ENCODE measurements around the gene GNG5. TPM values are rescaled to one million over a fixed set of nuclear protein-coding genes. Genes with fewer than 3 reads are reported as not detected.
"Not testable (repeated sequence)": the region's sequence is repeated elsewhere in the genome, so short reads cannot be mapped to it uniquely, and the experiment has no call there.

GNG5 gene
- total and polyA plus RNA-seq, 2 donors (not counting 1 experiment from before 2014, with no cell fraction given): 35.4 to 41.6 TPM

- Mint-ChIP-seq H3K4me3 (no peak overlapping the region), H3K4me1 (peaks cover 16% of the 10 kb centered on the region), H3K9me3 (ENCODE audit: insufficient read depth) (no peaks in the 10 kb centered on the region), H3K27ac (no peak overlapping the region), H3K27me3 (no peaks in the 10 kb centered on the region)
- H3K27ac ChIP-seq (ENCODE audit: low read length in 2 of 2): no peak overlapping the region
- intact Hi-C loops (cut with micrococcal nuclease): loop anchor here (5.0 to 10.0 kb wide), 4 partner anchors 33 to 768 kb away; partner anchors contain the start of genes BCL10, PRKACB and SYDE2
- H3K27me3 ChIP-seq (replicated peaks in 1 of 4; ENCODE audit: control extremely low read depth in 1 of 4, control insufficient read depth in 3 of 4, insufficient read depth in 4 of 4, low read length in 3 of 4): no peaks in the 10 kb centered on the region
- H3K9me3 ChIP-seq (ENCODE audit: control extremely low read depth in 1 of 3, control insufficient read depth in 2 of 3, insufficient read depth in 1 of 3, low read length in 2 of 3): peaks cover 0 to 7% (median 1%) of the 10 kb centered on the region in 3 donors
- no peak for TF ChIP-seq CTCF (IDR thresholded peaks at IDR 0.05)
- no peak for TF ChIP-seq EZH2 (IDR thresholded peaks at IDR 0.05; ENCODE audit: borderline replicate concordance, insufficient read depth, low read depth, low read length, poor library complexity, severe bottlenecking)
- H4K20me1 ChIP-seq (ENCODE audit: control insufficient read depth, insufficient read depth, low read length, poor library complexity, severe bottlenecking): peaks cover 7% of the 10 kb centered on the region
- ChIA-PET POLR2A (no interaction called here), CTCF (interaction anchor here (0.7 kb wide), 1 partner anchor 27 kb away, joined by 3 read pairs; no protein-coding TSS in a partner anchor)
- no peak overlapping the region for H3K9ac ChIP-seq (ENCODE audit: low read length)
- no peak overlapping the region for H3K4me3 ChIP-seq (ENCODE audit: control extremely low read depth in 1 of 5, extremely low read depth in 1 of 5, insufficient read depth in 1 of 5, low read depth in 2 of 5, low read length in 4 of 5)
- ATAC-seq (ENCODE audit: low read depth) (no peak), DNase-seq (no peak)
- H2AFZ ChIP-seq (ENCODE audit: insufficient read depth, low read depth, low read length, poor library complexity, severe bottlenecking): no peak overlapping the region
- no CpG with 5 or more reads among the region's 4 CpGs for WGBS (ENCODE audit: insufficient coverage)
- H3K4me1 ChIP-seq (ENCODE audit: control insufficient read depth in 2 of 2, insufficient read depth in 2 of 2, low read length in 2 of 2): peaks cover 18% of the 10 kb centered on the region in 2 donors
- peaks cover 18% of the 10 kb centered on the region for H3K79me2 ChIP-seq (ENCODE audit: control insufficient read depth, insufficient read depth, low read length)
- H3K36me3 ChIP-seq (replicated peaks in 1 of 2; ENCODE audit: control extremely low read depth in 1 of 2, control insufficient read depth in 1 of 2, extremely low read depth in 1 of 2, insufficient read depth in 2 of 2, low read length in 1 of 2): no peaks in the 10 kb centered on the region
- no peak overlapping the region for H3K4me2 ChIP-seq (replicated peaks; ENCODE audit: low read depth, low read length, poor library complexity, severe bottlenecking)
Observed at GRCh38 chr1:84509029-84509428, 2.6 kb upstream of the GNG5 start.

- Histone ChIP-seq H3K9me3 (ENCODE audit: control extremely low read depth in 1 of 3, control insufficient read depth in 2 of 3, insufficient read depth in 1 of 3, low read length in 2 of 3) (peaks cover 0 to 7% (median 1%) of the 10 kb centered on the region in 3 donors), H2AFZ (ENCODE audit: insufficient read depth, low read depth, low read length, poor library complexity, severe bottlenecking) (no peak overlapping the region), H3K27me3 (replicated peaks in 1 of 4; ENCODE audit: control extremely low read depth in 1 of 4, control insufficient read depth in 3 of 4, insufficient read depth in 4 of 4, low read length in 3 of 4) (no peaks in the 10 kb centered on the region), H3K36me3 (replicated peaks in 1 of 2; ENCODE audit: control extremely low read depth in 1 of 2, control insufficient read depth in 1 of 2, extremely low read depth in 1 of 2, insufficient read depth in 2 of 2, low read length in 1 of 2) (no peaks in the 10 kb centered on the region), H3K4me2 (replicated peaks; ENCODE audit: low read depth, low read length, poor library complexity, severe bottlenecking) (no peak overlapping the region), H3K4me1 (ENCODE audit: control insufficient read depth in 2 of 2, insufficient read depth in 2 of 2, low read length in 2 of 2) (peaks cover 23% of the 10 kb centered on the region in 2 donors), H3K27ac (ENCODE audit: low read length in 2 of 2) (no peak overlapping the region), H4K20me1 (ENCODE audit: control insufficient read depth, insufficient read depth, low read length, poor library complexity, severe bottlenecking) (peaks cover 7% of the 10 kb centered on the region), H3K9ac (ENCODE audit: low read length) (no peak overlapping the region), H3K79me2 (ENCODE audit: control insufficient read depth, insufficient read depth, low read length) (peaks cover 24% of the 10 kb centered on the region), H3K4me3 (ENCODE audit: control extremely low read depth in 1 of 5, extremely low read depth in 1 of 5, insufficient read depth in 1 of 5, low read depth in 2 of 5, low read length in 4 of 5) (no peak overlapping the region)
- ATAC-seq (ENCODE audit: low read depth) (no peak), DNase-seq (no peak)
- CTCF ChIA-PET: interaction anchor here (0.7 to 1.0 kb wide), 2 partner anchors 27 to 245 kb away, joined by 3 read pairs; no protein-coding TSS in a partner anchor
- Mint-ChIP-seq H3K4me1 (peaks cover 21% of the 10 kb centered on the region), H3K4me3 (peak overlapping the region; percentile 4), H3K27ac (no peak overlapping the region), H3K9me3 (ENCODE audit: insufficient read depth) (no peaks in the 10 kb centered on the region), H3K27me3 (no peaks in the 10 kb centered on the region)
- WGBS (ENCODE audit: insufficient coverage): no CpG with 5 or more reads among the region's 1 CpG
- TF ChIP-seq CTCF (IDR thresholded peaks at IDR 0.05) (no peak), EZH2 (IDR thresholded peaks at IDR 0.05; ENCODE audit: borderline replicate concordance, insufficient read depth, low read depth, low read length, poor library complexity, severe bottlenecking) (no peak)
- intact Hi-C loops (cut with micrococcal nuclease): loop anchor here (5.0 to 10.0 kb wide), 4 partner anchors 34 to 769 kb away; partner anchors contain the start of genes BCL10, PRKACB and SYDE2
- POLR2A ChIA-PET: no interaction called here
Observed at GRCh38 chr1:84508510-84508909, 2.1 kb upstream of the GNG5 start.

GRCh38 chr1:84507887-84508286, 1.5 kb upstream of the GNG5 start:
- ATAC-seq (ENCODE audit: low read depth); H3K4me3 ChIP-seq (ENCODE audit: control extremely low read depth in 1 of 5, extremely low read depth in 1 of 5, insufficient read depth in 1 of 5, low read depth in 2 of 5, low read length in 4 of 5); H3K27me3 Mint-ChIP-seq; H2AFZ ChIP-seq (ENCODE audit: insufficient read depth, low read depth, low read length, poor library complexity, severe bottlenecking); POLR2A ChIA-PET; DNase-seq; H3K4me2 ChIP-seq (replicated peaks; ENCODE audit: low read depth, low read length, poor library complexity, severe bottlenecking); H3K36me3 ChIP-seq (replicated peaks in 1 of 2; ENCODE audit: control extremely low read depth in 1 of 2, control insufficient read depth in 1 of 2, extremely low read depth in 1 of 2, insufficient read depth in 2 of 2, low read length in 1 of 2); H3K27ac ChIP-seq (ENCODE audit: low read length in 2 of 2); H3K27me3 ChIP-seq (replicated peaks in 1 of 4; ENCODE audit: control extremely low read depth in 1 of 4, control insufficient read depth in 3 of 4, insufficient read depth in 4 of 4, low read length in 3 of 4); H3K9me3 Mint-ChIP-seq (ENCODE audit: insufficient read depth); H3K9me3 ChIP-seq (ENCODE audit: control extremely low read depth in 1 of 3, control insufficient read depth in 2 of 3, insufficient read depth in 1 of 3, low read length in 2 of 3); H3K9ac ChIP-seq (ENCODE audit: low read length); H3K4me3 Mint-ChIP-seq; H3K27ac Mint-ChIP-seq; H4K20me1 ChIP-seq (ENCODE audit: control insufficient read depth, insufficient read depth, low read length, poor library complexity, severe bottlenecking): not testable (repeated sequence)
- Histone ChIP-seq H3K79me2 (ENCODE audit: control insufficient read depth, insufficient read depth, low read length) (peaks cover 30% of the 10 kb centered on the region), H3K4me1 (ENCODE audit: control insufficient read depth in 2 of 2, insufficient read depth in 2 of 2, low read length in 2 of 2) (peaks cover 23 to 27% of the 10 kb centered on the region in 2 donors)
- WGBS (ENCODE audit: insufficient coverage): 92% methylated on average over 11 of the region's 14 CpGs
- CTCF ChIA-PET: interaction anchor here (1.0 to 2.2 kb wide), 2 partner anchors 66 to 245 kb away, joined by 3 to 11 read pairs; partner anchors contain the start of gene CTBS
- peaks cover 28% of the 10 kb centered on the region for H3K4me1 Mint-ChIP-seq
- intact Hi-C loops (cut with micrococcal nuclease): loop anchor here (5.0 to 10.0 kb wide), 4 partner anchors 34 to 769 kb away; partner anchors contain the start of genes BCL10, PRKACB and SYDE2

Data from B cell (primary cell).